HepG2 (cell line): ENCODE results near the gene RAC3. TPM values are rescaled to one million over a fixed set of nuclear protein-coding genes. Genes with fewer than 3 reads are reported as not detected.

Experiments used
- ASH2L ChIP-seq: fragments of 300-600, 200-600 bp; sonication (generic); IDR thresholded peaks from 2 replicates; pipeline ENCODE4 v1.7.0; 2017; ENCODE audit warnings: low read depth, mild to moderate bottlenecking, moderate library complexity, mixed read lengths, low read length; ENCODE audit not compliant: insufficient read length
- ATRX ChIP-seq: sonication (generic); formaldehyde crosslinking; IDR thresholded peaks from 2 replicates; pipeline ENCODE4 v1.4.0; 2020; ENCODE audit warnings: missing genetic modification reagents, borderline replicate concordance
- CENPT ChIP-seq: sonication (generic); formaldehyde crosslinking; IDR thresholded peaks from 2 replicates; pipeline ENCODE4 v1.8.0; 2022; ENCODE audit warnings: low read depth, mild to moderate bottlenecking, moderate library complexity, missing genetic modification reagents
- CREB1 ChIP-seq, 2 experiments: fragments of 450-650 bp in 1 of 2; IDR thresholded peaks; 2 replicates each; pipeline ENCODE4 v1.6.1; 2016 to 2017; ENCODE audit warnings: control low read depth in 1 of 2, mild to moderate bottlenecking in 1 of 2, missing compliant biosample characterization in 1 of 2, missing genetic modification characterization in 1 of 2
- GABPA ChIP-seq, 2 experiments: IDR thresholded peaks; 2 replicates each; pipeline ENCODE4 v1.6.1; 2011 to 2016; ENCODE audit warnings: low read depth in 2 of 2, low read length in 1 of 2, missing biosample characterization in 1 of 2, missing genetic modification characterization in 1 of 2
- IKZF4 ChIP-seq: sonication (generic); formaldehyde crosslinking; IDR thresholded peaks from 2 replicates; pipeline ENCODE4 v1.5.1; 2020; ENCODE audit warnings: borderline replicate concordance, mild to moderate bottlenecking, low read depth, missing genetic modification reagents; ENCODE audit errors: not compliant biosample characterization
- KAT8 ChIP-seq: IDR thresholded peaks from 2 replicates; pipeline ENCODE4 v1.6.1; 2016; ENCODE audit warnings: missing genetic modification reagents, missing compliant biosample characterization
- MIER2 ChIP-seq: IDR thresholded peaks from 2 replicates; pipeline ENCODE4 v1.6.1; 2016; ENCODE audit warnings: missing biosample characterization, missing genetic modification reagents
- PCBP1 ChIP-seq: fragments of 200-400 bp; formaldehyde crosslinking; IDR thresholded peaks from 2 replicates; pipeline ENCODE4 v1.6.1; 2017; ENCODE audit warnings: mild to moderate bottlenecking, low read depth, low read length, borderline replicate concordance
- PHF5A ChIP-seq: IDR thresholded peaks from one replicate; pipeline ENCODE4 v1.6.1; 2018; ENCODE audit warnings: low read depth, missing genetic modification reagents; ENCODE audit not compliant: unreplicated experiment
- TFAP4 ChIP-seq: sonication (generic); IDR thresholded peaks from 2 replicates; pipeline ENCODE4 v1.6.1; 2016; ENCODE audit warnings: low read depth, borderline replicate concordance
- THYN1 ChIP-seq: sonication (generic); formaldehyde crosslinking; IDR thresholded peaks from 2 replicates; pipeline ENCODE4 v1.8.1; 2023; ENCODE audit warnings: low read depth, mild to moderate bottlenecking, moderate library complexity, missing genetic modification reagents, borderline replicate concordance
- YEATS2 ChIP-seq: sonication (generic); formaldehyde crosslinking; IDR thresholded peaks from 2 replicates; pipeline ENCODE4 v1.4.0; 2020; ENCODE audit warnings: missing genetic modification reagents, borderline replicate concordance
- ZC3H4 ChIP-seq: sonication (generic); formaldehyde crosslinking; IDR thresholded peaks from 2 replicates; pipeline ENCODE4 v1.4.0; 2020; ENCODE audit warnings: missing genetic modification reagents, borderline replicate concordance
- ZKSCAN5 ChIP-seq: sonication (generic); formaldehyde crosslinking; IDR thresholded peaks from 2 replicates; pipeline ENCODE4 v1.5.1; 2020; ENCODE audit warnings: mild to moderate bottlenecking, missing genetic modification reagents
- ZNF292 ChIP-seq: sonication (generic); formaldehyde crosslinking; IDR thresholded peaks from 2 replicates; pipeline ENCODE4 v1.8.1; 2022; ENCODE audit warnings: mild to moderate bottlenecking, low read depth, missing genetic modification reagents, borderline replicate concordance
- ZNF775 ChIP-seq: sonication (generic); formaldehyde crosslinking; IDR thresholded peaks from 2 replicates; pipeline ENCODE4 v1.4.0; 2020; ENCODE audit warnings: missing genetic modification reagents, mild to moderate bottlenecking, moderate library complexity, borderline replicate concordance
- ZSCAN30 ChIP-seq: sonication (generic); formaldehyde crosslinking; IDR thresholded peaks from 2 replicates; pipeline ENCODE4 v1.5.0; 2020; ENCODE audit warnings: mild to moderate bottlenecking, missing genetic modification reagents
- polyA plus RNA-seq, 8 experiments: library from polyadenylated mRNA; depleted of rRNA in 3 of 8; stranded (reverse) in 7 of 8; unstranded in 1 of 8; fragments of >200 nt; fragmentation: Illumina TruSeq in 4 of 8; extraction: Trizol in 4 of 8; gene quantifications; 2 replicates each; pipeline versions ENCODE4 v1.2.1 to v1.2.3, GENCODE V29; 2011 to 2016; ENCODE audit warnings: low read depth in 4 of 8, missing spikeins in 1 of 8, mixed read lengths in 1 of 8; ENCODE audit not compliant: insufficient read depth in 1 of 8
- total RNA-seq, 5 experiments: library from RNA; depleted of rRNA; stranded (reverse); fragments of >200 nt; fragmentation: Illumina TruSeq; extraction: Trizol; gene quantifications; 2 replicates each; pipeline ENCODE4 v1.2.3, GENCODE V29; 2016; ENCODE audit warnings: low read depth in 1 of 5
- TF ChIP-seq, protein P1 (sequence below): sonication (generic); formaldehyde crosslinking; IDR thresholded peaks from 2 replicates; pipeline ENCODE4 v1.8.0; 2022; ENCODE audit warnings: mild to moderate bottlenecking, missing genetic modification reagents
- TF ChIP-seq, protein P2 (sequence below): sonication (generic); formaldehyde crosslinking; IDR thresholded peaks from 2 replicates; pipeline ENCODE4 v1.4.0; 2020; ENCODE audit warnings: mild to moderate bottlenecking, missing genetic modification reagents

The RAC3 gene
- total and polyA plus RNA-seq, 2 of the 13 experiments (the other 11 are each of a cell fraction or from before 2014, with no cell fraction given), result 10.5 to 21.3 TPM

- TF ChIP-seq TFAP4 (peak; percentile 36; the same call in 1 of the 2 replicates), CREB1 (IDR thresholded peaks at IDR 0.05) (no peak), CREB1 (CRISPR knock-in tag; IDR thresholded peaks at IDR 0.05) (no peak), KAT8 (peak; percentile 79), GABPA (IDR thresholded peaks at IDR 0.05; ENCODE audit: low read depth, low read length) (no peak), GABPA (CRISPR knock-in tag; IDR thresholded peaks at IDR 0.05; ENCODE audit: low read depth) (peak; percentile 37), PHF5A (CRISPR knock-in tag) (peak; percentile 23), ASH2L (no peak), ZSCAN30 (peak; percentile 87; the same call in 1 of the 2 replicates), ZNF775 (no peak), ATRX (CRISPR knock-in tag) (no peak), PCBP1 (no peak), IKZF4 (CRISPR knock-in tag) (no peak), MIER2 (CRISPR knock-in tag) (0 out of 2 replicates have a peak, but pooled peaks have one; percentile 25), CENPT (CRISPR knock-in tag) (no peak), THYN1 (CRISPR knock-in tag) (no peak), ZNF292 (CRISPR knock-in tag) (no peak; the same call in 1 of the 2 replicates), YEATS2 (CRISPR knock-in tag) (peak; percentile 85), ZKSCAN5 (CRISPR knock-in tag) (no peak), ZC3H4 (CRISPR knock-in tag) (peak; percentile 64; the same call in 1 of the 2 replicates)
- TF ChIP-seq, protein P1, sequence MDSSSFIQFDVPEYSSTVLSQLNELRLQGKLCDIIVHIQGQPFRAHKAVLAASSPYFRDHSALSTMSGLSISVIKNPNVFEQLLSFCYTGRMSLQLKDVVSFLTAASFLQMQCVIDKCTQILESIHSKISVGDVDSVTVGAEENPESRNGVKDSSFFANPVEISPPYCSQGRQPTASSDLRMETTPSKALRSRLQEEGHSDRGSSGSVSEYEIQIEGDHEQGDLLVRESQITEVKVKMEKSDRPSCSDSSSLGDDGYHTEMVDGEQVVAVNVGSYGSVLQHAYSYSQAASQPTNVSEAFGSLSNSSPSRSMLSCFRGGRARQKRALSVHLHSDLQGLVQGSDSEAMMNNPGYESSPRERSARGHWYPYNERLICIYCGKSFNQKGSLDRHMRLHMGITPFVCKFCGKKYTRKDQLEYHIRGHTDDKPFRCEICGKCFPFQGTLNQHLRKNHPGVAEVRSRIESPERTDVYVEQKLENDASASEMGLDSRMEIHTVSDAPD (CRISPR knock-in tag), result peak; percentile 49; the same call in 1 of the 2 replicates
- TF ChIP-seq, protein P2, sequence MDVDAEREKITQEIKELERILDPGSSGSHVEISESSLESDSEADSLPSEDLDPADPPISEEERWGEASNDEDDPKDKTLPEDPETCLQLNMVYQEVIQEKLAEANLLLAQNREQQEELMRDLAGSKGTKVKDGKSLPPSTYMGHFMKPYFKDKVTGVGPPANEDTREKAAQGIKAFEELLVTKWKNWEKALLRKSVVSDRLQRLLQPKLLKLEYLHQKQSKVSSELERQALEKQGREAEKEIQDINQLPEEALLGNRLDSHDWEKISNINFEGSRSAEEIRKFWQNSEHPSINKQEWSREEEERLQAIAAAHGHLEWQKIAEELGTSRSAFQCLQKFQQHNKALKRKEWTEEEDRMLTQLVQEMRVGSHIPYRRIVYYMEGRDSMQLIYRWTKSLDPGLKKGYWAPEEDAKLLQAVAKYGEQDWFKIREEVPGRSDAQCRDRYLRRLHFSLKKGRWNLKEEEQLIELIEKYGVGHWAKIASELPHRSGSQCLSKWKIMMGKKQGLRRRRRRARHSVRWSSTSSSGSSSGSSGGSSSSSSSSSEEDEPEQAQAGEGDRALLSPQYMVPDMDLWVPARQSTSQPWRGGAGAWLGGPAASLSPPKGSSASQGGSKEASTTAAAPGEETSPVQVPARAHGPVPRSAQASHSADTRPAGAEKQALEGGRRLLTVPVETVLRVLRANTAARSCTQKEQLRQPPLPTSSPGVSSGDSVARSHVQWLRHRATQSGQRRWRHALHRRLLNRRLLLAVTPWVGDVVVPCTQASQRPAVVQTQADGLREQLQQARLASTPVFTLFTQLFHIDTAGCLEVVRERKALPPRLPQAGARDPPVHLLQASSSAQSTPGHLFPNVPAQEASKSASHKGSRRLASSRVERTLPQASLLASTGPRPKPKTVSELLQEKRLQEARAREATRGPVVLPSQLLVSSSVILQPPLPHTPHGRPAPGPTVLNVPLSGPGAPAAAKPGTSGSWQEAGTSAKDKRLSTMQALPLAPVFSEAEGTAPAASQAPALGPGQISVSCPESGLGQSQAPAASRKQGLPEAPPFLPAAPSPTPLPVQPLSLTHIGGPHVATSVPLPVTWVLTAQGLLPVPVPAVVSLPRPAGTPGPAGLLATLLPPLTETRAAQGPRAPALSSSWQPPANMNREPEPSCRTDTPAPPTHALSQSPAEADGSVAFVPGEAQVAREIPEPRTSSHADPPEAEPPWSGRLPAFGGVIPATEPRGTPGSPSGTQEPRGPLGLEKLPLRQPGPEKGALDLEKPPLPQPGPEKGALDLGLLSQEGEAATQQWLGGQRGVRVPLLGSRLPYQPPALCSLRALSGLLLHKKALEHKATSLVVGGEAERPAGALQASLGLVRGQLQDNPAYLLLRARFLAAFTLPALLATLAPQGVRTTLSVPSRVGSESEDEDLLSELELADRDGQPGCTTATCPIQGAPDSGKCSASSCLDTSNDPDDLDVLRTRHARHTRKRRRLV (CRISPR knock-in tag), result no peak
Measured at GRCh38 chr17:82003411-82004381, 27.8 kb upstream of the RAC3 start (continued).
